ENCODE results near the gene RRAS. TPM values are rescaled to one million over a fixed set of nuclear protein-coding genes. Genes with fewer than 3 reads are reported as not detected.

Gene RRAS
- total RNA-seq, 4 donors from 2014 or later = 17.2 to 48.0 (median 32.4) TPM

- Histone ChIP-seq H3K27ac (no peak overlapping the region), H3K36me3 (peaks cover 0 to 96% (median 0%) of the 10 kb centered on the region in 3 donors), H3K4me1 (no peaks in the 10 kb centered on the region), H3K9me3 (no peaks in the 10 kb centered on the region), H3K4me3 (no peak overlapping the region), H3K27me3 (no peaks in the 10 kb centered on the region)
- TF ChIP-seq POLR2A (IDR thresholded peaks at IDR 0.05) (no peak), CTCF (IDR thresholded peaks at IDR 0.05) (no peak)
- DNase-seq = no peak
Measured at GRCh38 chr19:49655570-49656455, 15.9 kb upstream of the RRAS start.

- TF ChIP-seq POLR2A (IDR thresholded peaks at IDR 0.05) (no peak), CTCF (IDR thresholded peaks at IDR 0.05) (no peak)
- Histone ChIP-seq H3K27ac (no peak overlapping the region), H3K4me3 (no peak overlapping the region), H3K4me1 (no peaks in the 10 kb centered on the region), H3K27me3 (no peaks in the 10 kb centered on the region), H3K36me3 (peaks cover 0 to 96% (median 0%) of the 10 kb centered on the region in 3 donors), H3K9me3 (no peaks in the 10 kb centered on the region)
- DNase-seq = no peak
Measured at GRCh38 chr19:49654581-49654980, 14.6 kb upstream of the RRAS start.

GRCh38 chr19:49653466-49653806, 13.5 kb upstream of the RRAS start:
- peaks cover 0 to 96% (median 0%) of the 10 kb centered on the region in 3 donors for H3K36me3 ChIP-seq
- no peak overlapping the region for H3K27ac ChIP-seq
- H3K4me1 ChIP-seq = no peaks in the 10 kb centered on the region
- TF ChIP-seq CTCF (IDR thresholded peaks at IDR 0.05) (no peak), POLR2A (IDR thresholded peaks at IDR 0.05) (no peak)
- no peak for DNase-seq
- no peak overlapping the region for H3K4me3 ChIP-seq
- H3K27me3 ChIP-seq = no peaks in the 10 kb centered on the region
- H3K9me3 ChIP-seq = no peaks in the 10 kb centered on the region

- no peaks in the 10 kb centered on the region for H3K9me3 ChIP-seq
- H3K36me3 ChIP-seq = peaks cover 0 to 96% (median 0%) of the 10 kb centered on the region in 3 donors
- no peak overlapping the region for H3K27ac ChIP-seq
- no peaks in the 10 kb centered on the region for H3K27me3 ChIP-seq
- TF ChIP-seq POLR2A (IDR thresholded peaks at IDR 0.05) (no peak), CTCF (IDR thresholded peaks at IDR 0.05) (no peak)
- no peaks in the 10 kb centered on the region for H3K4me1 ChIP-seq
- no peak overlapping the region for H3K4me3 ChIP-seq
- no peak for DNase-seq
Measured at GRCh38 chr19:49652551-49653465, 12.9 kb upstream of the RRAS start.

GRCh38 chr19:49651820-49652550, 12.0 kb upstream of the RRAS start:
- Histone ChIP-seq H3K4me1 (no peaks in the 10 kb centered on the region), H3K27ac (no peak overlapping the region), H3K36me3 (peaks cover 0 to 96% (median 0%) of the 10 kb centered on the region in 3 donors), H3K27me3 (no peaks in the 10 kb centered on the region), H3K9me3 (no peaks in the 10 kb centered on the region), H3K4me3 (no peak overlapping the region)
- TF ChIP-seq CTCF (IDR thresholded peaks at IDR 0.05) = no peak
- no peak for TF ChIP-seq POLR2A (IDR thresholded peaks at IDR 0.05)
- DNase-seq = no peak

Data from Peyer's patch (tissue), 4 donors.